Body of pancreas (tissue), 4 donors: Measurements from ENCODE around the gene UBE2D4. TPM values are rescaled to one million over a fixed set of nuclear protein-coding genes. Genes with fewer than 3 reads are reported as not detected.
"Not testable (repeated sequence)": the region's sequence is repeated elsewhere in the genome, so short reads cannot be mapped to it uniquely, and the experiment has no call there.

Experiments
- ATAC-seq: fragments of 150-250 bp; one replicate; pipeline ENCODE4 v1.9.1; 2016
- DNase-seq, 4 donors: peaks; one replicate each; pipeline ENCODE4 v3.0.0-alpha.2; 2019
- H3K27ac ChIP-seq, 4 donors: fragments of 200-600 bp; sonication (generic); 1 replicate in 3 of 4; 2 replicates in 1 of 4; pipeline versions ENCODE4 v1.5.1 to v1.6.1; 2016 to 2019; ENCODE audit warnings: mild to moderate bottlenecking in 1 of 4, mixed read lengths in 1 of 4, moderate library complexity in 1 of 4
- H3K27me3 ChIP-seq, 2 donors: fragments of 200-600 bp; sonication (generic); one replicate each; pipeline ENCODE4 v1.6.0; 2016; ENCODE audit warnings: mild to moderate bottlenecking in 1 of 2
- H3K36me3 ChIP-seq, 2 donors: fragments of 200-600 bp; sonication (generic); replicated peaks in 1 of 2; 2 replicates each; pipeline ENCODE4 v1.5.1; 2016; ENCODE audit warnings: low read depth in 2 of 2; ENCODE audit not compliant: insufficient read depth in 1 of 2
- H3K4me1 ChIP-seq: fragments of 200-600 bp; sonication (generic); one replicate; pipeline ENCODE4 v1.6.0; 2016
- H3K4me3 ChIP-seq, 2 donors: fragments of 200-600 bp; sonication (generic); 1 replicate in 1 of 2; 2 replicates in 1 of 2; pipeline ENCODE4 v1.5.1; 2016 to 2019
- H3K9me3 ChIP-seq, 3 donors: fragments of 200-600 bp; sonication (generic); 1 replicate in 2 of 3; 2 replicates in 1 of 3; pipeline ENCODE4 v1.5.1; 2016
- POLR2A ChIP-seq, 3 donors: fragments of 450-650 bp; IDR thresholded peaks; one replicate each; pipeline ENCODE4 v1.6.1; 2016; ENCODE audit warnings: antibody characterized with exemption in 3 of 3, mild to moderate bottlenecking in 2 of 3
- WGBS, 2 donors: methylation state at CpG; one replicate each; pipeline ENCODE4 v1.1.5; 2017; 5-methylcytosine and 5-hydroxymethylcytosine counted together
- intact Hi-C: fragments of 100-400 bp; cut with DNase I; formaldehyde crosslinking; loops from one replicate; pipeline ENCODE4 v1.15.1; 2023
- total RNA-seq, 2 donors: library from RNA; depleted of rRNA; stranded (reverse); fragments of >200 nt; gene quantifications; one replicate each; pipeline ENCODE4 v1.1.0, GENCODE V29; 2016
- TF ChIP-seq, protein P1 (sequence below), 7 experiments: fragments of 450-650 bp in 4 of 7; fragments of 200-600 bp in 3 of 7; sonication (generic) in 3 of 7; IDR thresholded peaks; one replicate each; pipeline ENCODE4 v1.5.1; 2016 to 2019; ENCODE audit warnings: antibody characterized with exemption in 7 of 7

The UBE2D4 gene
- total RNA-seq, 2 donors from 2014 or later = 16.5 to 18.4 TPM

- Histone ChIP-seq H3K36me3 (peaks cover 16 to 18% of the 10 kb centered on the region in 2 donors), H3K27me3 (no peaks in the 10 kb centered on the region), H3K4me1 (no peaks in the 10 kb centered on the region), H3K9me3 (no peaks in the 10 kb centered on the region), H3K4me3 (no peak overlapping the region), H3K27ac (no peak overlapping the region)
- WGBS, 2 donors = 92 to 97% methylated on average over 4 to 5 of the region's 5 CpGs
- no peak for ATAC-seq
- no peak for DNase-seq
- intact Hi-C loops = no loop called here
- no peak for TF ChIP-seq POLR2A (IDR thresholded peaks at IDR 0.05)
- TF ChIP-seq, protein P1, sequence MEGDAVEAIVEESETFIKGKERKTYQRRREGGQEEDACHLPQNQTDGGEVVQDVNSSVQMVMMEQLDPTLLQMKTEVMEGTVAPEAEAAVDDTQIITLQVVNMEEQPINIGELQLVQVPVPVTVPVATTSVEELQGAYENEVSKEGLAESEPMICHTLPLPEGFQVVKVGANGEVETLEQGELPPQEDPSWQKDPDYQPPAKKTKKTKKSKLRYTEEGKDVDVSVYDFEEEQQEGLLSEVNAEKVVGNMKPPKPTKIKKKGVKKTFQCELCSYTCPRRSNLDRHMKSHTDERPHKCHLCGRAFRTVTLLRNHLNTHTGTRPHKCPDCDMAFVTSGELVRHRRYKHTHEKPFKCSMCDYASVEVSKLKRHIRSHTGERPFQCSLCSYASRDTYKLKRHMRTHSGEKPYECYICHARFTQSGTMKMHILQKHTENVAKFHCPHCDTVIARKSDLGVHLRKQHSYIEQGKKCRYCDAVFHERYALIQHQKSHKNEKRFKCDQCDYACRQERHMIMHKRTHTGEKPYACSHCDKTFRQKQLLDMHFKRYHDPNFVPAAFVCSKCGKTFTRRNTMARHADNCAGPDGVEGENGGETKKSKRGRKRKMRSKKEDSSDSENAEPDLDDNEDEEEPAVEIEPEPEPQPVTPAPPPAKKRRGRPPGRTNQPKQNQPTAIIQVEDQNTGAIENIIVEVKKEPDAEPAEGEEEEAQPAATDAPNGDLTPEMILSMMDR (IDR thresholded peaks at IDR 0.05) = no peak
Observed at GRCh38 chr7:43953071-43953470, 26.8 kb downstream of the UBE2D4 start.

DNA sequence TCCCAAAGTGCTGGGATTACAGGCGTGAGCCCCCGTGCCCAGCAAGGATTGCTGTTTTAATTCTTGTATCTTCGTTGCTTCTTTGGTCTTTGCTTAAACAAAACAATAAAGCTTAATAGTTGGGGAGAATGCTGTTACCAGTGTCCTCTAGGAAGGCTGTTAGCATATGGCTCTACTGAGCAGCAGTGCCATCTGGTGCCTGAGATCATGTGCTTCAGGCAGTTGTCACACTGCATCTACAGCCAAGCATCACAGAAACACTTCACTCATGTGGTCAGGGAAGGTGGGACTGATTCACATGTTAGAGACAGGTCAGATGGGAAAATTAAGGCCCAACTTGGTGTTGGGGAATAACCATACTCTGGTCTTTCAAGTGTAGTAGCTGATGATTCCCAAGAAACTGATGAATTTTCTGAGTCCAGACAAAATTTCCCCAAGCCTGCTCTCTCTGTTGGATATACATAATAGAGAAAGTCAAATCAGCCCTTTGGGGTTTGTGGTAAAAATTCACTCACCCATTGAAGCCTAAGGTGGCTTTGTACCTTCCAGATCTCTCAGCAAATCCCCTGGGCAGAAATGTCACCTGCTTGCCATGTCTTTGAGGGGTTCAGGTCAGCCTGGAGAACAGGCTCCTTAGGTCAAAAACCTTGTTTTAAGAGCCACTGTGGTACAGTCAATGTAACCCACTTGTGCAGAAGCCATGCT, 28.4 kb downstream of the UBE2D4 start:
- peak; percentile 29 to 48 (median 36) for DNase-seq
- peak; percentile 60 for ATAC-seq
- TF ChIP-seq, protein P1 (IDR thresholded peaks at IDR 0.05) = peak in 5 of 7 experiments; percentile 17 to 42 (median 37)
- no peak for TF ChIP-seq POLR2A (IDR thresholded peaks at IDR 0.05)
- H3K9me3 ChIP-seq = no peaks in the 10 kb centered on the region
- 44 to 61% methylated on average over 3 of the region's 3 CpGs for WGBS, 2 donors
- no peaks in the 10 kb centered on the region for H3K27me3 ChIP-seq
- no peaks in the 10 kb centered on the region for H3K4me1 ChIP-seq
- H3K36me3 ChIP-seq = peaks cover 6 to 14% of the 10 kb centered on the region in 2 donors
- H3K27ac ChIP-seq = no peak overlapping the region
- intact Hi-C loops = no loop called here
- no peak overlapping the region for H3K4me3 ChIP-seq

DNA sequence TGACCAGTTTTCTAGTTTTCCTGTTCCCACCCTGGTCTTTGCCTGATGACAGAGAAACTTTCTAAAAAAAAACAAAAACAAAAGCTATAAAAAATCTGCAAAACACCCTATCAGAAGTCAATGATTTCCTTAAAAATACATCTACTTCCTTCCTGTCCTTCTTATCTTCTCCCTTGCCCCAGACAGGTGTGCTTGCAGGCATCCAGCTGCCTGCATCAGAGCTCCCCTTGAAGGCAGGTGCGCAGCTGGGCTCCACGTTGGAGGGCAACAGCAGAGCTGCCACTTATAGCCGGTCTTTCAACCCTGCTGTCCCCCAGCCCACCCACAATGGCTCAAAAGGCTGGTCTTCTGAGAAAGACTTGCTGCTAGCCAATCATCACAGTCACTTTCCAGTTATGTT, 29.8 kb downstream of the UBE2D4 start:
- no peak overlapping the region for H3K4me3 ChIP-seq
- no peaks in the 10 kb centered on the region for H3K9me3 ChIP-seq
- WGBS, 2 donors = 75 to 79% methylated on average over 3 of the region's 3 CpGs
- no peaks in the 10 kb centered on the region for H3K4me1 ChIP-seq
- ATAC-seq (no peak), DNase-seq (no peak)
- H3K27me3 ChIP-seq = no peaks in the 10 kb centered on the region
- no peak overlapping the region for H3K27ac ChIP-seq
- intact Hi-C loops = no loop called here
- TF ChIP-seq, protein P1 (IDR thresholded peaks at IDR 0.05) = no peak
- no peak for TF ChIP-seq POLR2A (IDR thresholded peaks at IDR 0.05)
- H3K36me3 ChIP-seq = peaks cover 6 to 10% of the 10 kb centered on the region in 2 donors

- WGBS, 2 donors = 33 to 35% methylated on average over 1 of the region's 1 CpG
- Histone ChIP-seq H3K4me1 (no peaks in the 10 kb centered on the region), H3K36me3 (no peaks in the 10 kb centered on the region), H3K27me3 (no peaks in the 10 kb centered on the region), H3K4me3 (no peak overlapping the region), H3K27ac (no peak overlapping the region), H3K9me3 (no peaks in the 10 kb centered on the region)
- TF ChIP-seq POLR2A (IDR thresholded peaks at IDR 0.05) = no peak
- TF ChIP-seq, protein P1 (IDR thresholded peaks at IDR 0.05) = no peak
- DNase-seq (no peak), ATAC-seq (no peak)
- intact Hi-C loops = no loop called here
Observed at GRCh38 chr7:43960933-43961332, 34.7 kb downstream of the UBE2D4 start.

DNA sequence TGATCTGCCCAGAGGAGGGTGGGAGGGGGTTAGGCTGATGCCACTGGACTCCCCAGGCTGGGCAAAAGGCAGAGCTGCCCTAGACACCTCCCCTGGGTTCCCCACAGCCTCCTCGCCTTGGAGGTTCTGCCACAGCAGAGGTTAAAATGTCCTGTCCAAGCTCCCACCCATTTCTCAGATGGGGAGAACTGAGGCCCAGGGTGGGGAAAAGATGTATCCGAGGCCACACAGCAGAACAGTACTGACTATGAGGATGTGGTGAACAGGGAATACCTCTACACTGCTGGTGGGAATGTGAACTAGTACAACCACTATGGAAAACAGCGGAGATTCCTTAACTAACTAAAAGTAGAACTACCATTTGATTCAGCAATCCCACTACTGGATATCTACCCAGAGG, 40.2 kb downstream of the UBE2D4 start:
- H3K27me3 ChIP-seq, H3K27ac ChIP-seq, H3K4me1 ChIP-seq, H3K9me3 ChIP-seq, H3K36me3 ChIP-seq, intact Hi-C loops, H3K4me3 ChIP-seq, ATAC-seq, DNase-seq: not testable (repeated sequence)
- 89 to 92% methylated on average over 2 to 3 of the region's 3 CpGs for WGBS, 2 donors

- ATAC-seq, H3K4me3 ChIP-seq, H3K27me3 ChIP-seq, H3K36me3 ChIP-seq, intact Hi-C loops, H3K9me3 ChIP-seq, H3K27ac ChIP-seq, H3K4me1 ChIP-seq, DNase-seq: not testable (repeated sequence)
- 86 to 91% methylated on average over 2 to 13 of the region's 20 CpGs for WGBS, 2 donors
Observed at GRCh38 chr7:43968172-43969040, 42.2 kb downstream of the UBE2D4 start.

- H3K27ac ChIP-seq, H3K4me3 ChIP-seq, ATAC-seq, H3K27me3 ChIP-seq, H3K36me3 ChIP-seq, H3K9me3 ChIP-seq, DNase-seq, H3K4me1 ChIP-seq, intact Hi-C loops: not testable (repeated sequence)
- WGBS, 2 donors = 95 to 100% methylated on average over 1 to 10 of the region's 11 CpGs
Observed at GRCh38 chr7:43969586-43969985, 43.4 kb downstream of the UBE2D4 start.
